HG03460 (cell line): ENCODE data around the gene PXDN.
"Not testable (repeated sequence)": the region's sequence is repeated elsewhere in the genome, so short reads cannot be mapped to it uniquely, and the experiment has no call there.

ENCODE experiments used
- ATAC-seq: cut with Tn5 transposase; IDR thresholded peaks from one replicate; pipeline ENCODE4 v1.9.1; 2021; ENCODE audit not compliant: unreplicated experiment

PXDN gene

GRCh38 chr2:1686784-1687105 lies 57.6 kb downstream of the PXDN start:
- ATAC-seq: no peak

GRCh38 chr2:1685957-1686783 lies 58.1 kb downstream of the PXDN start:
- ATAC-seq: no peak

GRCh38 chr2:1685078-1685956 lies 59.0 kb downstream of the PXDN start:
- no peak for ATAC-seq

- no peak for ATAC-seq
Measured at GRCh38 chr2:1683297-1683696, 61.0 kb downstream of the PXDN start.

- no peak for ATAC-seq
Measured at GRCh38 chr2:1682181-1682440, 62.2 kb downstream of the PXDN start.

- no peak for ATAC-seq
Measured at GRCh38 chr2:1681323-1682180, 62.8 kb downstream of the PXDN start.

- no peak for ATAC-seq
Measured at GRCh38 chr2:1681017-1681318, 63.3 kb downstream of the PXDN start.

GRCh38 chr2:1680222-1681016 lies 63.9 kb downstream of the PXDN start:
- no peak for ATAC-seq

- not testable (repeated sequence) for ATAC-seq
Measured at GRCh38 chr2:1679488-1680039, 64.8 kb downstream of the PXDN start.

GRCh38 chr2:1679065-1679464 lies 65.2 kb downstream of the PXDN start:
- not testable (repeated sequence) for ATAC-seq

GRCh38 chr2:1678609-1679008 lies 65.7 kb downstream of the PXDN start:
- no peak for ATAC-seq

GRCh38 chr2:1677821-1678165 lies 66.5 kb downstream of the PXDN start:
- ATAC-seq: no peak

- no peak for ATAC-seq
Measured at GRCh38 chr2:1676913-1677820, 67.1 kb downstream of the PXDN start.

GRCh38 chr2:1676091-1676912 lies 68.0 kb downstream of the PXDN start:
- no peak for ATAC-seq

- ATAC-seq: no peak
Measured at GRCh38 chr2:1675633-1676032, 68.7 kb downstream of the PXDN start.

GRCh38 chr2:1674766-1675397 lies 69.4 kb downstream of the PXDN start:
- no peak for ATAC-seq

GRCh38 chr2:1674276-1674675 lies 70.0 kb downstream of the PXDN start:
- ATAC-seq: no peak

GRCh38 chr2:1673160-1673944 lies 71.0 kb downstream of the PXDN start:
- ATAC-seq: no peak
